IPS-18c (cell line): ENCODE measurements around the gene GNAZ.

Experiments
- H3K4me3 ChIP-seq: 2 replicates; pipeline ENCODE4 v1.7.0; 2013; ENCODE audit warnings: low read depth, mild to moderate bottlenecking, low read length, moderate library complexity; ENCODE audit not compliant: insufficient read depth
- H3K9me3 ChIP-seq: one replicate; pipeline ENCODE4 v1.6.1; 2013; ENCODE audit warnings: mild to moderate bottlenecking, low read length, moderate library complexity; ENCODE audit not compliant: control insufficient read depth, insufficient read depth

Gene GNAZ

GRCh38 chr22:23094695-23095681, 24.7 kb downstream of the GNAZ start:
- Histone ChIP-seq H3K4me3 (no peak overlapping the region), H3K9me3 (no peaks in the 10 kb centered on the region)

GRCh38 chr22:23095733-23096342, 25.5 kb downstream of the GNAZ start:
- no peaks in the 10 kb centered on the region for H3K9me3 ChIP-seq
- no peak overlapping the region for H3K4me3 ChIP-seq

- Histone ChIP-seq H3K9me3 (no peaks in the 10 kb centered on the region), H3K4me3 (no peak overlapping the region)
Measured at GRCh38 chr22:23097412-23098229, 27.3 kb downstream of the GNAZ start.

- Histone ChIP-seq H3K9me3 (no peaks in the 10 kb centered on the region), H3K4me3 (no peak overlapping the region)
Measured at GRCh38 chr22:23098230-23098705, 27.9 kb downstream of the GNAZ start.

GRCh38 chr22:23098718-23099530, 28.6 kb downstream of the GNAZ start:
- H3K4me3 ChIP-seq: no peak overlapping the region
- H3K9me3 ChIP-seq: no peaks in the 10 kb centered on the region

GRCh38 chr22:23099531-23099804, 29.1 kb downstream of the GNAZ start:
- no peak overlapping the region for H3K4me3 ChIP-seq
- H3K9me3 ChIP-seq: no peaks in the 10 kb centered on the region

- no peak overlapping the region for H3K4me3 ChIP-seq
- no peaks in the 10 kb centered on the region for H3K9me3 ChIP-seq
Measured at GRCh38 chr22:23100124-23100801, 29.9 kb downstream of the GNAZ start.

- Histone ChIP-seq H3K9me3 (no peaks in the 10 kb centered on the region), H3K4me3 (no peak overlapping the region)
Measured at GRCh38 chr22:23101524-23101923, 31.2 kb downstream of the GNAZ start.

- H3K9me3 ChIP-seq: no peaks in the 10 kb centered on the region
- no peak overlapping the region for H3K4me3 ChIP-seq
Measured at GRCh38 chr22:23102002-23102655, 31.8 kb downstream of the GNAZ start.

- Histone ChIP-seq H3K9me3 (no peaks in the 10 kb centered on the region), H3K4me3 (no peak overlapping the region)
Measured at GRCh38 chr22:23102776-23103175, 32.5 kb downstream of the GNAZ start.

- H3K9me3 ChIP-seq: no peaks in the 10 kb centered on the region
- H3K4me3 ChIP-seq: no peak overlapping the region
Measured at GRCh38 chr22:23103199-23103954, 33.1 kb downstream of the GNAZ start.

GRCh38 chr22:23104187-23104971, 34.1 kb downstream of the GNAZ start:
- H3K4me3 ChIP-seq: no peak overlapping the region
- no peaks in the 10 kb centered on the region for H3K9me3 ChIP-seq

GRCh38 chr22:23105304-23105703, 35.0 kb downstream of the GNAZ start:
- H3K4me3 ChIP-seq: no peak overlapping the region
- no peaks in the 10 kb centered on the region for H3K9me3 ChIP-seq

- Histone ChIP-seq H3K4me3 (no peak overlapping the region), H3K9me3 (no peaks in the 10 kb centered on the region)
Measured at GRCh38 chr22:23105919-23106318, 35.6 kb downstream of the GNAZ start.

GRCh38 chr22:23106344-23106743, 36.0 kb downstream of the GNAZ start:
- H3K9me3 ChIP-seq: no peaks in the 10 kb centered on the region
- no peak overlapping the region for H3K4me3 ChIP-seq
